ENCODE data around the gene LTB4R2.

Gene LTB4R2

GRCh38 chr14:24282736-24283135 lies 27.2 kb upstream of the LTB4R2 start:
- no peak for DNase-seq (ENCODE audit: low read depth)
- no peak for TF ChIP-seq CTCF (IDR thresholded peaks at IDR 0.05; ENCODE audit: control insufficient read depth, extremely low read depth, insufficient read depth)
- H3K4me3 ChIP-seq (ENCODE audit: low read depth, low read length): no peak overlapping the region

DNA sequence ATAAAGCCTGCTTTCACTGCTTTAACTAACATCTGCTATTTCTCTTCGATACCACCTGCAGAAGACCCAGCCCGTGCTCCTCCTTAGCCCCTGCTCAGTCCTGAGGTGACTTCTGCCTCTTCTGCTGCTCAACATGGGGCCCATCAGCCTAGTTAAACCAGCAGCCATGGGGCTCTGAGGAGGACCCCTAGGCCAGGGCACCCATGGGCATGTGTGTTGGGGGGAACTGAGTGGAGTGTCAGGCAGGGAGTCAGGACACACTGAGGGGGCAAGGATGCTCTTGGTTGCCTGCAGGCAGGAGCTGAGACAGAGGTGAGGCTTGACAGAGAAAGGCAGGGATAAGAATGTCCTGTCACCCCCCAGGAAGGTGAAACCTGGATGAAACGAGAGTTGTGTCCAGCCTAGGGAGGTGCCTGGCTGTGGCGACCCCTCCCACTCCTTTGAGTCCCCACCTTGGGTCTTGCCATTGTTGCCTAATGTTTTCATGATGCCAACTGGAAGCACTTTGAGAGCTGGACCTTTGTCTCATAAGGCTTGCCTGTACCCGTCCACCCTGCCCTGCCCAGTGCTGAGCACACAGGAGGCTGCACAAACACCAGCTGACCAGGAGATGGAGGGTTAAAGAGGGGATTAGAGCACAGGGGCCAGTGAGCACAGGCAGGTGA lies 26.0 kb upstream of the LTB4R2 start:
- H3K4me3 ChIP-seq (ENCODE audit: low read depth, low read length): no peak overlapping the region
- no peak for DNase-seq (ENCODE audit: low read depth)
- no peak for TF ChIP-seq CTCF (IDR thresholded peaks at IDR 0.05; ENCODE audit: control insufficient read depth, extremely low read depth, insufficient read depth)

GRCh38 chr14:24284501-24285035 lies 25.4 kb upstream of the LTB4R2 start:
- no peak for TF ChIP-seq CTCF (IDR thresholded peaks at IDR 0.05; ENCODE audit: control insufficient read depth, extremely low read depth, insufficient read depth)
- no peak for DNase-seq (ENCODE audit: low read depth)

DNA sequence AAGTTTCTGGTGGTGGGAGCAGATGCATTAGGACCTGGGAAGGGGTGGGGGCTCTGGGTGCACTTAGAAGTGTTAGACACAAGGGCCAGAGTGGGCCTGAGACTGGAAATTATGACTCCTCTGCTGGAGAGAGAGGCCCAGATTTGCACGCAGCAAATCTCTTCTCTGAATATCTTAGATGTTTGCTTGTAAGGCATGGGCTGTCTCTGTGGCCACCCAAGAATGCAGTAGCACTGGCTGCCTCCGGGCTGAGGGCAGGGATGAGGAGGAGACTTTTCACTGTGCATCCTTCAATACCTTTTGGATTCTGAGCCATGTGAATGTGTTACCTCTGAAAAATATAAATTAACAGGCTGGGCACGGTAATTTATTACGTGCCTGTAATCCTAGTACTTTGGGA lies 24.6 kb upstream of the LTB4R2 start:
- no peak for DNase-seq (ENCODE audit: low read depth)
- no peak for TF ChIP-seq CTCF (IDR thresholded peaks at IDR 0.05; ENCODE audit: control insufficient read depth, extremely low read depth, insufficient read depth)
- no peak overlapping the region for H3K4me3 ChIP-seq (ENCODE audit: low read depth, low read length)

More at GRCh38 chr14:24284501-24285035, 25.4 kb upstream of the LTB4R2 start:
- H3K4me3 ChIP-seq (ENCODE audit: low read depth, low read length): no peak overlapping the region

DNA sequence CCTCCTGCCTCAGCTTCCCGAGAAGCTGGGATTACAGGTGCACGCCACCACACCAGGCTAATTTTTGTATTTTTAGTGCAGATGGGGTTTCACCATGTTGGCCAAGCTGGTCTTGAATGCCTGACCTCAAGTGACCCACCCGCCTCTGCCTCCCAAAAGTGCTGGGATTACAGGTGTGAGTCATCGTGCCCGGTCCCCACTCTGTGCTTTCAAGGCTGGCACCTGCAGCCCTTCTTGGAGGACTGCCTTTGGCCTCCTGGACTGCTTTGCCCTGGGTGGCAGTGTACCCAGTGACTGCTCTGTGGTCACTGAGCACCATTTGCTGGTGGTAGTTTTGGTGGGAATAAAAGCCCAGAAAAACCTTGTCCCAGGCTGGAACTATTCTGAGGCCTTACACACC lies 22.9 kb upstream of the LTB4R2 start:
- DNase-seq (ENCODE audit: low read depth): no peak
- no peak overlapping the region for H3K4me3 ChIP-seq (ENCODE audit: low read depth, low read length)
- TF ChIP-seq CTCF (IDR thresholded peaks at IDR 0.05; ENCODE audit: control insufficient read depth, extremely low read depth, insufficient read depth): no peak

DNA sequence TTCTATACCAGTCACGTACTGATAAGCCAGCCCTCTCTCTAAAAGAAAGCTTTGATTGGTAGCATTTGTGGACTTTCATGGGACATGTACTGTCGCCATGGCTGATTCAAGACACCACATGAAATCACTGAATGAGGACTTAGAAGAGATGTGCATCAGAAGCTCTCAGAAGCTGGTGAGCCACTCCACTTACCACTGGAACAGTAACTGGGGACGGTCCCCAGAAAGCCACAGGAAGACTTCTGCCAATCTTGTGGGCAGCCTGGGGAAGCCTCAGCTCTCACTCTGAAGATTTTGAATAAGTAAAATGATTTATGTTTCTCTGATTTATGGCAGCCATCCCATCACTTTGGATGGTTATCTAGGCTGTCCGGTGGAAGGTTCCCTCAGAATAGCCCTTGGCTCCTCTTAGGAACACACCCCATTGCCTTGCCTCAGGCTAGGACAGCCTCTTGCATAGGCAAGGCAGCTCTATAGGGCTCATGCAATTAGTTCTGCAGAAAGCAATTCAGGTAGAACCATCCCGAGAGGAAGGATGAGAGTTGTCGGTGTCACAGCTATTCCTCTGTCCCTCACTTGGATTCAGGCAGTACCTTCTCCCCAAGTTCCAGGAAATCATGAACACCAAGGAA lies 20.2 kb upstream of the LTB4R2 start:
- no peak for DNase-seq (ENCODE audit: low read depth)
- TF ChIP-seq CTCF (IDR thresholded peaks at IDR 0.05; ENCODE audit: control insufficient read depth, extremely low read depth, insufficient read depth): no peak
- no peak overlapping the region for H3K4me3 ChIP-seq (ENCODE audit: low read depth, low read length)

Data from LNCaP clone FGC (cell line).